Stimulated activated CD8-positive, alpha-beta memory T cell treated with anti-CD3 and anti-CD28 coated beads, Interleukin-4, amount 100 ng/mL, for 24 hours (primary cell): ENCODE results near the gene HCN2.

Source experiments
- DNase-seq: peaks from one replicate; pipeline ENCODE4 v3.0.0-alpha.2; 2020; ENCODE audit warnings: low read depth

HCN2 gene

DNA sequence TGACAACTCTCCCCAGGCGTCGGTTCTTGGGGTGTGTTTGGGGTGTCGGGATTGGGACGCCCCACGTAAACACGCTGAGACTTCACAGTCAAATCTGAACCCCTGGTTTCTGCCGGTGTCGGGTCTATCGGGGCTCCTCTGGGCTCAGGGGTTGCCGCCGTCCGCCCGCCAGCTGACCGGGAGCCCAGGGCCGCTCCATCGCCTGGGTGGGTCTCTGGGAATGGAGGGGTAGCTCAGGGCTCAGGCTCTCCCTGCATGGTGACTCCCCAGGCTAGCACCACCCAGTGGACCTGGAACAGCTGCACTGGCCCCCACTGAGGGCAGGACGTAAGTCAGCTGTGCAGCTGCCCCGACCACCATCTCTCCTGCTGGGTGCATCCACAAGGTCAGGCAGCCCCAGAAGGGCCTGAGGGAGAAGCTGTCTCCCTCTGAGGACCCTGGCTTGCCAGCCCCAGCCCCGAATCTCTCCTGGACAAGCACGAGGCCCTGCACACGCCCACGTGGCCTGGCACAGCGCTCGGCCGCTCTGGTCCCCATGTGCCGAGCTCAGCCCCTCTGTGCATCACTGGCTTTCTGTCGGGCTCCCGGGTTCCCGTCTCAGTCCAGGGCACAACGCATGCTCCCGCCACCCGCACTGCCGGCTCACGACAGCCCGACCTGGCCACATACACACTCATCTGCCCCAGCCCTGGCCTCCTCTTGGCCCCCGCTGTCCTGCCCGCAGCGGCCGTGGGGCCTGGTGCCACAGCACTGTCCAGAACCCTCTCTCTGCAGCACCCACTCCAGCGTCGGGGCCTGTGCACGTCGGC, 67.3 kb downstream of the HCN2 start:
- DNase-seq = no peak

DNA sequence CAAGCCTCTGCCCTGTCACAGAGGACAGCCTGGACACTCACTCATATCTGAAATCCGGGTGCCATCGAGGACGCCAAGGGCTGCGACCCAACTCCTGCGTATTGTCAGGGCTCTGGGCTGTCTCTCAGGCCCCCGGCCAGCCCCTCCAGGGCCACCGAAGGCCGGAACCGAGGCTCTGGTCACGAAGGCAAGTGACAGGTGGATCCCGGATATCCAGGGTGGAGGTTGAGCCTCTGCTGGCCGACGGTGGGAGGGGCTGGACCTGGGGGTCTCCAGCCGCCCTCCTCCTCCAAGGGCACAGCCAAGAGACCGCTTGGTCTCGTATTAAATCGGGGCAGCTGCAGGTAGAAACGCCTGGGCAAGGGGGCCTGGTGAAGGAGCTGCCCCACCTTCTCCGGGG, 67.9 kb downstream of the HCN2 start:
- no peak for DNase-seq

DNA sequence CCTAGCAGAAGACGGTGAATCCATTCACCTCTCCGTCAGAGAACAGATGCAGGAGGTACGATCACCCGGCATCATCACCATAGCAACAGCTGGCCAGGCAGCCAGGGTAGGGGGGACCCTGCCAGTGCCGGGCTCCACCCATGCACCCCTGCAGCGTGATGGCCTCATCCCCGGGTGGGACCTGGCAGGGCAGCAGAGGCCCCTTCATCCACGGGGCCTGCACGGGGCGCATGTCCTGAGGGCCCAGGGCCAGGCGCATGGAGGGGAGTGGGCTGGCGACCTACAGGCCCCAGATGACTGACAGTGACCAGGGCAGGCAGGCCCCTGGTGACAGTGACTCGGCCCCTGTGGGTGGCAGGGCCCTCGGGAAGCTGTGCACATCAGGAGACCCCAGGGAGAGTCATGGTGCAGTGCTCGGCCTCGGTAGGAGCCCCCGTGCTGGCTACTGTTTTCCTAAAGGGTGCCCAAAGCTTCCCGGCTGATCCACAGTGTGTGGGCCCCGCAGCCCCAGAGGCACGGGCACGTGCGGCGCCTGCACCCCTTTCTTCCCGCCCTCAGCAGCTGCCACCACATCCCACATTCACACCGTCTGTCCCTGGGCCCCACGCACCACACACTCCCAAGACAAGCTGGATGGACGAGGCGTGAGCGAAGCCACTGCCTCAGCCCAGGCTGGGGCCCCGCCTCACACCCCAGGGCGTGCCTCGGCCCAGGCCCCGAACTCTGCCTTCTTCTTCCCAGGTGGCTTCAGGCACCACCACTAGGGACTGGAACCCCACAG, 68.6 kb downstream of the HCN2 start:
- DNase-seq = no peak

DNA sequence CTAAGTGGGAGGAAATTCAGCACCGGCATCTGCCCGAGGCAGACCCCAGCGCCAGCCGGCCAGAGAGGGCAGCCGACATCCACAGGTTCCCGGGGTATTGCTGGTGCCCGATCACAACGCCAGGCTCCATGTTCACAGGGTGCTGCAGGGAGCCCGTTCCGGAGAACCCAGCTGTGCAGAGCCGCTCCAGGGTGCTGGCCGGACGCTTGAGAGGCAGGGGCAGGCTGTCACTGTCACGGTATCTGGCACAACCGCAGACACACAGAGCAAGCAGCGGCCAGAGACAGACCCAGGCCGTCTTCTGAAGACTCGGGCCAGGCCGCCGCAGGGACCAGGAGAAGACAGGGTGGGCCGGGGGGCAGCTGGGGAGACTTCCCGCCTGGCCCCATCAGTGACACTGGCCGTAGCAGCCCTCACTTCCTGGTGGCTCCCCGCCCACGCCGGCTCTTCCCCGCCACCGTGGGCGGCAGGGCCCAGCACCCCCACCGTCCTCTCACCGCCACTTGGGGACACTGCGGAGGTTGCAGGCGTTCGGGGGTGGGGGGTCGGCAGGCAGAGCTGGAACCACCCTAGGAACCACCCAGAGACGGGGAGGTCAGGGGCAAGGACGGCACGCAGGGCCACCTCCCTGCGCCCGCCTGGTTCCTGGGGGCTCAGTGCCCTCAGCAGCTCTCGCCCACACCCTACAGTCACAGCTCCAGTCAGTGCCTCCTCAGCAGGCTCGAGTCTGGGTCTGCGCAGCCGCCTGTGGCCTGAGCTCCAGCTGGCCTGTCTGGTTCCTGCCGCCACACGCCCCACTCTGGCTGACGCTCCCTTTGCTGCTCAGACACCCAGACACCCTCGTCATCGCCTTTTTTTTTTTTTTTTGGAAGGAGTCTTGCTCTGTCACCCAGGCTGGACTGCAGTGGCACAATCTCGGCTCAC, 69.5 kb downstream of the HCN2 start:
- DNase-seq = peak; percentile 37

DNA sequence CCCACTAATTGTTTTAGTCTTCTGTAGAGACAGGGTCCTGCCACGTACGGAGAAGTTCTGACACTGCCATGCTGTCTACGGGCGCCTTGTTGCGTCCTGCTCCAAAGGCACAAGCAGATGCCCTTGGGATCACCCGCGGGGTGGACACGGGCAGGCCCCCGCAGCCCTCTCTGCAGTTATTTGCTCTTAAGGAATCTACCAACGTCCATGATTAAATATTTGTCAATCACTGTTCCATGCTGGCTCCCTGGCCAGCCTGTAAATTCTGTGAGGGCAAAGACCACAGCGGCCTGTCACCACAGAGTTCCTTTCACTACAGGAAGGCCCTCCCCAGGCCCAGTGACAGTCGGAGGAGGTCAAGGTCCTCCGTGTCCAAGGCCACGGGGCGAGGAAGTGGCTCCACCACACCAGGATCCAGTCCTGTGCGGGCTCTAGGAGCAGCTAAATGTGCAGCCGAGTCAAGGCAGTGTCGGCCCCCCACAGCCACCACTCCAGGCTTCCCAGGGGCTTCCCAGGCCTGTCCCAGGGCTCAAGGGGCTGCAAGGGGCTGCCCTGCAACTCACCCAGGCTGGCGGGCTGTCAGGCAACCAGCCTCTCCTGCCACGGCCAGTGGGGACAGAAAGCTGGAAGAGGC, 71.2 kb downstream of the HCN2 start:
- no peak for DNase-seq

DNA sequence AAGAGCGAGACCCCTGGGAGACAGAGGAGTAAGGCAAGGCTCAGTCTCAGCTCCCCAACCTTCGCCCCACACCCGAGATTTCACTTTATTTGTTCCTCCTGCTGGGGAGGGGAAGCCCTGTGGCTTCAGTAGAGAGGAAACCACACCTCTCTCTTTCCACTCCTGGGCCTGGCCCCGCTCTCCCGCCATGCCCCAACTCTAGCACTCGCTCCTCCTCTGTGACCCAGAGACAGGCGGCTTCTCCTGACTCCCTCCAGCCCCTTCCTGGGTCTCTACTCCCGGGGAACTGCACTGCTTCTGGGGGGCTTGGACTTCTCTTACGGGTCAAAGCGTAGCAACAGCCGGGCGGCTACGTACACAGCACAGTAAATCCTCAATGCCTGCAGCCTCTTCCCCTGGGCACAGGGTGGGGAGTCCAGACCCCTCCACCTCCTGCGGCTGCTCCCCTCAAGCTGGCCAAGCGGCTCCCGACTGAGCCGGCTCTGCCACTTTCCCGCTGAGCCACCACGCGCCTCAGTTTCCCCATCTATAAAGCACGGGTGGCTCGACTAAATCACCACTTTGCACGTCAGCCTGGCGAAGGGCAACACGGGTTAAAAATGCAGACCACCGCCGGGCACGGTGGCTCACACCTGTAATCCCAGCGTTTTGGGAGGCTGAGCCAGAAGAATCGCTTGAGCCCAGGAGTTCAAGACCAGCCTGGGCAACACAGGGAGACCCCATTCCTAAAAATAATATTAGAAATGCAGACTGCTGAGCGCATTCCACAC, 71.9 kb downstream of the HCN2 start:
- DNase-seq = peak; percentile 40

DNA sequence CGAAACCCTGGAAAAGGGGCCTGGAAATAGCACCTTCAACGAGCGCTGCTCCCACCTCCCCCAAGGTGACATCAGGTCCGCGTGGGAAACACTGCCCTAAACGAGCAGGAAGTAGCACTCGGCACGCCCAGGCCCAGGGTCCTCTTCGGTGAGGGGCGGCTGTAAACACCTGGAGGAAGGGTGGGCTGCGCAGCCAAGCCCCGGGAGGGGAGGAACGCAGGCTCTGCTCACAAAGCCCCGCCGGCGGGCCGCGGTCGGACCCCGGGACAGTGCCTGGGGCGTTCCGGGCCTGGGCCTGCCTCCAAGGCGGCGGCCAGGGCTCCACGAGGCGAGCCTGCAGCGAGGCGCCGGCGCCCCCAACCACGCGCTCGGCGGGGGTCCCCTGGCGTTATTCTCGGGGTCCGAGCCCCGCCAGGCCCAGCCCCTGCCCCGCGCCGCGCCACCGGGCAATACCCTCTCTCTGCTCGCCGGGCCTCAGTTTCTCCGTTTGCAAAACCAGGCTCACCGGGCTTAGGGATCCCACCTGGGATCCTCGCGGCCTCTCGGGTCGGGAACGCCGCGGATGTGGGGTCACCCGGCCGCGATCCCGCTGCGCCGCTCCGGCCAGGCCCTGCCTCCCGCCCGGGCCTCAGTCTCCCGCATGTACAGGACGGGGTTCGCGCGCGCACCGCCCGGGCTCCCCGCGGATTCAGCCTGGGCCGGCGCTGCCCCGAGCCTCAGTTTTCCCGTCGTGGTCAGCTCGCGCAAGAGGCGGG, 72.7 kb downstream of the HCN2 start:
- peak; percentile 59 for DNase-seq

DNA sequence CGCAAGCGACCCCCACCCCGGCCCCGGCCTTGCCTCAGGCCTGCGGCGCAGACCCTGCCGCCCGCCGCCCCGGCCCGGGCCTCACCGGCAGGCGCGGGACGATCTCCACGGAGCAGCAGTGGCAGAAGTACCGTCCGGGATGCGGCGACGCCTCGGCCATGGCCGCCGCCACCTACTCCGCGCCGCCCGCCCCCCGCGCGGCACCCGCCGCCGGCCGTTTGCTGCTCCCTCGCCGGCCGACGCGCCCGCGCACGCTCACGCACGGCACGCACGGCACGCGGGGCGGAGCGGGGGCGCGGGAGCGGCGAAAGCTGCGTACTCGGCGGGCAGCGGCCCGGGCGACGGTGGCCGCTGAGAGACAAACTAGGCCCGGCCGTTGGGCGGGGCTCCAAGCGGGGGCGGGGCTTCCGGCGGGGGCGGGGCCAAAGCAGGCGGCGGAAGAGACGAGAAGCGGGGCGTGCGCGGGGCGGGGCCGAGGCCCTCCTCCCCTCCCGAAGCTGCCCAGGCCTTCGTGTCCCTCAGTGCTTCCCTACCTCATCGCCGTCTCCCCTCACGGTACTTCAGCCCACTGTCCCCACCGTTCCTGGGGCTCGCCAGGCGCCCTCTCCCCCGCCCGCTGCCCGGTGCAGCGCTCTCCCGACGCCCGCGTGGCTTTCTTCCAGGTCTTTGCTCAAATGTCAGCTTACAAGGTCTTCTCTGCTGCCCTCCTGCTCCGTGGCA, 73.4 kb downstream of the HCN2 start, which contains the start of gene RNF126:
TSS of gene RNF126 (minus strand) at position 253 of the 720 bp plus-strand sequence. CDS start at position 160, 93 bp downstream.
- DNase-seq = peak; percentile 93

DNA sequence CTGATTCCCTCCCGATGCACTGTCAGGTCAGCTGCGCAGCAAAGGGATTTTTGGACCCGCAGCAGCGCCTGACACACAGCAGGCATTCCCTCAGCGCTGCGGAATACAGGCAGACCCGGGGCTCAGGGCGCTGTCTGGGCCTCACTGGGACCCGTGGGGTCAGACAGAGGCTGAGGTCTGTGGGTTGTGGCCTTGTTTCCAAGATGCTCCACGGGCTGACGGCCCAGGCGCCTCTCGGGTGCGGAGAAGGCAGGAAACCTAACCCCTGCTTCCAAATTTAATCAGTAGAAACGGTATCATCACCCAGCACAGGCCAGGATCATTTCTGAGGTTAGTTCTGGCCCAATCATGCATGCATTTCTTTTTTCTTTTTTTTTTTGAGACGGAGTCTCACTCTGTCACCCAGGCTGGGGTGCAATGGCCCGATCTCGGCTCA, 74.0 kb downstream of the HCN2 start:
- no peak for DNase-seq

DNA sequence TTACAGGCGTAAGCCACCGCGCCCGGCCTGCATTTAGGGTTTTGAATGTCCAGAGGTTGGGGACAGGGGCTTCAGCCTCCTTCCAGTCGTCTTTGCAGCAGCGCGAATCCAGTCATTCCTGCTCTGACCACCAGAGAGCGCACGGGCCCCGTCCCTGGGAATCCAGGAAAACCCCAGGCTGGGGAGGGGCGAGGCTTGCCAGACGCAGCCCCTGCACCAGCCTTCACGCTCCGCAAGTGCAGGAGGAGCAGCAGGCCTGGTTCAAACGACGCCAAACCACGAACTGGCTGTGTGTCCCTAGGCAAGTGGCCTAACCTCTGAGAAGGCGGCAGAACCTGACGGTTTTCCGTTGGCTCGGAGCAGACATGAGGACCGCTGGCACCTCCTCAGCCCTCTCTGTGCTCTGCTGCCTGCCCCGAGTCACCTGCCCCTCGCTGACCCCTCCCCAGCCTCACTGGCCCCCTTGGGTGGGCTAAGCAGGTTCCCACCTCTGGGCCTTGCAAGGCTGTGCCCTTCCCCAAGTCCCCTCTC, 75.3 kb downstream of the HCN2 start:
- peak; percentile 70 for DNase-seq
